HG03095 (cell line): ENCODE data around the gene ZNF160.

Experiments used
- ATAC-seq: cut with Tn5 transposase; IDR thresholded peaks from one replicate; pipeline ENCODE4 v1.9.1; 2021; ENCODE audit warnings: moderate library complexity; ENCODE audit not compliant: unreplicated experiment

The ZNF160 gene

GRCh38 chr19:53019684-53020083, 83.5 kb downstream of the ZNF160 start:
- ATAC-seq, result no peak
